IPS DF 4.7 (cell line): Measurements from ENCODE around the gene GOLPH3L.
"Not testable (repeated sequence)": the region's sequence is repeated elsewhere in the genome, so short reads cannot be mapped to it uniquely, and the experiment has no call there.

ENCODE experiments used
- DNase-seq: peaks from one replicate; pipeline ENCODE4 v3.0.0-alpha.2; 2013; ENCODE audit warnings: low spot score; ENCODE audit errors: extremely low read depth

The GOLPH3L gene

GRCh38 chr1:150696995-150697927 lies at the start of gene GOLPH3L:
GOLPH3L (minus strand) TSS chr1:150697154; CDS start chr1:150694838, 2,316 bp downstream.
- peak; percentile 99 for DNase-seq

GRCh38 chr1:150730130-150730721 lies 33.3 kb upstream of the GOLPH3L start:
- no peak for DNase-seq

DNA sequence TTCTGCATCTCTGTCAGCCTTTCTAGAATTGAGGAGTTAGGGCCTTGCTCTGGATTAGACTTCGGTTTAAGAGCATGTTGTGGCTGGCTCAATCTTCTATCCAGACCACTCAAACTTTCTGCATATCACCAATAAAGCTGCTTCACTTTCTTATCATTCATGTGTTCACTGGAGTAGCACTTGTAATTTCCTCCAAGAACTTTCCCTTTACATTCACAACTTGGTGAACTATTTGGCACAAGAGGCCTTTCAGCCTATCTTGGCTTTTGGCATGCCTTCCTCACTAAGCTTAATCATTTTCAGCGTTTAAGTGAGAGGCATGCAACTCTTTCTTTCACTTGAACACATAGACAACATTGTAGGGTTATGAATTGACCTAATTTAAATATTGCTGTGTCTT lies 27.4 kb upstream of the GOLPH3L start:
- DNase-seq: no peak

GRCh38 chr1:150720703-150721102 lies 23.7 kb upstream of the GOLPH3L start, which contains the start of gene HORMAD1:
HORMAD1 (minus strand) TSS chr1:150720895; CDS start chr1:150719505, 1,390 bp downstream.
- no peak for DNase-seq

GRCh38 chr1:150720098-150720497 lies 23.1 kb upstream of the GOLPH3L start:
- DNase-seq: no peak

DNA sequence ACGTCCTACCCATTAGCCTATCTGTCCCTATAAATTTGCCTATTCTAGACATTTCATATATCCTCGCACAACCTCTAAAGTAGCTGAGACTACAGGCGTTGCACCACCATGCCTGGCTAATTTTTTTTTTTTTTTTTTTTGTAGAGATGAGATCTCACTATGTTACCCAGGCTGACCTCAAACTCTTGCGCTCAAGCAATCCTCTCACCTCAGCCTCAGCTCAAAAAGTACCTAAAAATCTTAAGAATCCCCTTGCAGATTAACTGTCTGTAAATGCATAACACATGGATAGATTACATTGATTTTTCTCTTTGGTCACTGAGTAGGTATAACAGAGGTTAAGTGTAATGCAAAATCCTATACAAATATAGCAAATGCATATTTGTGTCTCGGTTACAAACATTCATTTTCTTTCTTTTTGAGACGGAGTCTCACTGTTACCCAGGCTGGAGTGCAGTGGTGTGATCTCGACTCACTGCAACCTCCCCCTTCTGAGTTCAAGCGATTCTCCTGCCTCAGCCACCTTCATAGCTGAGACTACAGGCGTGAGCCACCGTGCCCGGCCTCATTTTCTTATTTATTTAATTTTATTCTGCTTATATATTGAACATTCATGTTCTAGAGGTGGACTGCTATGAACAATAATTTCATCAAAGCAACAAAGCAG lies 21.4 kb upstream of the GOLPH3L start:
- DNase-seq: no peak

- DNase-seq: not testable (repeated sequence)
Observed at GRCh38 chr1:150709031-150709430, 12.1 kb upstream of the GOLPH3L start.

DNA sequence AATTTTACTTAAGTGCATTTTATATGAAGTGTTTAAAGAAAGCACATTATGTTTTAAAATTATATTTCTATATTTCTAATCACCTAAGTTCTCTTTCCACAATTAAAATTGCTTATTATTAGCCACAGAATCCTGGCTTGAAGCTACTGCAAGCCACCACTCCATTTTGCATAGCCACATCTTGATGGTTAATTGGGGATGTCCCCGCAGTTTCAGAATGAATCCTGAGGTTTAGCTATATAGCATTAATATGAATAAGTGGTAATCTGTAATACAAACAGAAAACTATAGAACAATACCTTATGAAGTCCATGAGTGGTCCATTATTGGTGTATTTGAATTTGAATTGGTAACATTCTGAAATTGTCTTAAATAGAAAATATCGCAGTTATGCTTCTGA lies 11.6 kb upstream of the GOLPH3L start:
- DNase-seq: no peak

DNA sequence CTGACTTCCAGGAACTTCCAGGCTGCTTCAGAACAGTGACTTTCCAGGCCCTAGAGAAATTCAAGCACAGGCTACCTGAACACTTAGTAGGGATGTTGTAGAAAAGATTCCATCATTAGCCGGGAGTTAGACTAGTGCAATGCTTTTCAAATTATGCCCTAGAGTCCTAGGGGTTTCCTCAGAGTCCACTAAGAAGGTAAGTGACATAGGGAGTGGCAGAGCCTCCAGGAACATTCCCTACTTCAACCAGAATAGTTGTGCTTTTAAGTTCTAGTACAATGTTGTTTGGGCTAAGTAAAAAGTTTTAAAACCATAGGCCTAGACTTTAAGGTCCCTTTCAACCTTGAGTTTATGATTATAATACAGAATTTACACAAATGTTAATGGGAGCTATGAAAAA lies 9.1 kb upstream of the GOLPH3L start:
- DNase-seq: no peak

GRCh38 chr1:150703427-150703826 lies 6.5 kb upstream of the GOLPH3L start:
- no peak for DNase-seq

GRCh38 chr1:150696590-150696989 lies 364 bp downstream of the GOLPH3L start:
- DNase-seq: no peak

- DNase-seq: no peak
Observed at GRCh38 chr1:150696162-150696561, 792 bp downstream of the GOLPH3L start.

DNA sequence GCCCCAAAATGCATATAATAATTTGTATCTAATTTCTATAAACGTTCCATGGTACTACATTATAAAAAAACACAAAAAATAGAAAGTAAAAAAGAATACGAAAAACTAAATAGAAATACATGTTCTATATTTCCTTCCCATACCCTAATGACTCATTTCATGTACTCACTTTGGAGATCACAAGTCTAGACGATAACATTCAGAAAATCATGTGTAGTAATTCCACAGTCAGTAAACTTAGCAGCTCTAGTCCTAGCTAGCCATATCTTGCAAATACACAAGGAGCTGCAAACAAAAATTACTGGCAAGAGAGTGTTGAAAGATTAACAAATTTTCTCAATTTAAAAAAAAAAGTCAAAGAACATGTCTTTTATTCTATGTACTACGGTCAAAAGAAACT lies 1.4 kb downstream of the GOLPH3L start:
- no peak for DNase-seq

GRCh38 chr1:150692720-150693119 lies 4.2 kb downstream of the GOLPH3L start:
- DNase-seq: no peak

- no peak for DNase-seq
Observed at GRCh38 chr1:150688763-150689162, 8.2 kb downstream of the GOLPH3L start.

GRCh38 chr1:150686275-150686674 lies 10.7 kb downstream of the GOLPH3L start:
- no peak for DNase-seq

DNA sequence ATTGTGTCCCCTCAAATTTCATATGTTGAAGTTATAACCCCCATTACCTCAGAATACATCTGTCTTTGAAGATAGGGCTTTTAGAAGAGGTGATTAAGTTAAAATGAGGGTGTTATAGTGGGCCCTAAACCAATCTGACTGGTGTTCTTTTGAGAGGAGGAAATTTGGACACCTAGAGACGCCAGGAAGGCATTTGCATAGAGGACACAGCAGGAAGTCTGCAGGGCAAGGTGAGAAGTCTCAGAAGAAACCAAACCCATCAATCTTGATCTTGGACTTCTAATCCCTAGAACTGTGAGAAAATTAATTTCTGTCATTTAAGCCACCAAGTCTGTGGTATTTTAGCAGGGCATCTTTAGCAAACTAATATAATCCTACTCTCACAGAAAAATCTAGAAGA lies 13.0 kb downstream of the GOLPH3L start:
- no peak for DNase-seq

DNA sequence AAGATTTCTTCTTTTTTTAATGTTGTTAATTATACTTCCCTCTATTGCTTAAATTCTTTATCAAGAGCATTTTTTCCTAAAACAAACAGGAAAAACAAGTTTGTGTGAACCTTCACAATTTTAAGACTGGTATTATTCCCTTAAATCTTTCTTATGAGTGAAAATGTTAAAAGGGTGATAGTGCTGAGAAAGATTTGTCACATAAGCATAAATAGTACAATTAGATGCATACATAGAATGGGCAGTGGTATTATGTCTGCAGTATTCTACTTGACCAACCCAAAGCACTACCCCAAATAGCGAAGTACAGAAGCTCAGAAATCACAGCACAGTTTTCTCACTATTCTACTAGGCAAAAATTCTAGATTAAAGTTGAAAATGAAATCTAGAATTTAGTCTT lies 18.0 kb downstream of the GOLPH3L start:
- DNase-seq: no peak

- DNase-seq: no peak
Observed at GRCh38 chr1:150674881-150675280, 22.1 kb downstream of the GOLPH3L start.

GRCh38 chr1:150663321-150663720 lies 33.6 kb downstream of the GOLPH3L start:
- DNase-seq: no peak

DNA sequence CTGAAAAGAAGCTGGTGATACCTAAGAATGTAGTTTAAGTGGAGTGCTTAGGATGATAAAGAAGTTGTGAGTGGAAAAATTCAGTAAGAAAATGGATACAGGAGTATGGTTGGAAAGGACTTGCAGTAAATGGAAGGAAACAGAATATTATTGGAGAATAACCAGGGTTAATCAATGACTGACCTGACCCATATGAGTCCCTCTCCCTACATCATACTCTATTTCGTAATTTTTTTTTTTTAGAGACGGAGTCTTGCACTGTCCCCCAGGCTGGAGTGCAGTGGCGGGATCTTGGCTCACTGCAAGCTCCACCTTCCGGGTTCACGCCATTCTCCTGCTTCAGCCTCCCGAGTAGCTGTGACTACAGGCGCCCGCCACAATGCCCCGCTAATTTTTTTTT lies 34.1 kb downstream of the GOLPH3L start:
- DNase-seq: no peak

GRCh38 chr1:150661156-150661555 lies 35.8 kb downstream of the GOLPH3L start:
- DNase-seq: no peak
